ENCODE results near the gene ANKRD16. TPM values are rescaled to one million over a fixed set of nuclear protein-coding genes. Genes with fewer than 3 reads are reported as not detected.
"Not testable (repeated sequence)": the region's sequence is repeated elsewhere in the genome, so short reads cannot be mapped to it uniquely, and the experiment has no call there.

The ANKRD16 gene
- total RNA-seq, 3 donors from 2014 or later (not counting 1 experiment from before 2014, with no cell fraction given) = 2.6 to 3.1 (median 3.0) TPM

GRCh38 chr10:5829267-5829666 lies 60.4 kb downstream of the ANKRD16 start:
- H3K4me3 Mint-ChIP-seq = no peak overlapping the region
- H3K4me1 Mint-ChIP-seq = no peaks in the 10 kb centered on the region
- no peak for DNase-seq
- ATAC-seq = no peak
- H3K9me3 Mint-ChIP-seq = no peaks in the 10 kb centered on the region
- Histone ChIP-seq H3K27ac (ENCODE audit: low read length) (no peak overlapping the region), H3K4me1 (ENCODE audit: control insufficient read depth, insufficient read depth, low read length) (no peaks in the 10 kb centered on the region), H3K9me3 (ENCODE audit: control insufficient read depth, insufficient read depth, low read length) (no peaks in the 10 kb centered on the region), H3K27me3 (ENCODE audit: control insufficient read depth, insufficient read depth, low read length) (no peaks in the 10 kb centered on the region), H3K4me3 (ENCODE audit: low read length) (no peak overlapping the region), H3K36me3 (ENCODE audit: control insufficient read depth, insufficient read depth, low read length) (no peaks in the 10 kb centered on the region)
- no peaks in the 10 kb centered on the region for H3K36me3 Mint-ChIP-seq
- H3K27me3 Mint-ChIP-seq (ENCODE audit: low read depth in 2 of 2) = no peaks in the 10 kb centered on the region
- 89% methylated on average over 9 of the region's 9 CpGs for WGBS (ENCODE audit: insufficient coverage)
- intact Hi-C loops (cut with micrococcal nuclease) = no loop called here
- TF ChIP-seq, protein P1, sequence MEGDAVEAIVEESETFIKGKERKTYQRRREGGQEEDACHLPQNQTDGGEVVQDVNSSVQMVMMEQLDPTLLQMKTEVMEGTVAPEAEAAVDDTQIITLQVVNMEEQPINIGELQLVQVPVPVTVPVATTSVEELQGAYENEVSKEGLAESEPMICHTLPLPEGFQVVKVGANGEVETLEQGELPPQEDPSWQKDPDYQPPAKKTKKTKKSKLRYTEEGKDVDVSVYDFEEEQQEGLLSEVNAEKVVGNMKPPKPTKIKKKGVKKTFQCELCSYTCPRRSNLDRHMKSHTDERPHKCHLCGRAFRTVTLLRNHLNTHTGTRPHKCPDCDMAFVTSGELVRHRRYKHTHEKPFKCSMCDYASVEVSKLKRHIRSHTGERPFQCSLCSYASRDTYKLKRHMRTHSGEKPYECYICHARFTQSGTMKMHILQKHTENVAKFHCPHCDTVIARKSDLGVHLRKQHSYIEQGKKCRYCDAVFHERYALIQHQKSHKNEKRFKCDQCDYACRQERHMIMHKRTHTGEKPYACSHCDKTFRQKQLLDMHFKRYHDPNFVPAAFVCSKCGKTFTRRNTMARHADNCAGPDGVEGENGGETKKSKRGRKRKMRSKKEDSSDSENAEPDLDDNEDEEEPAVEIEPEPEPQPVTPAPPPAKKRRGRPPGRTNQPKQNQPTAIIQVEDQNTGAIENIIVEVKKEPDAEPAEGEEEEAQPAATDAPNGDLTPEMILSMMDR (IDR thresholded peaks at IDR 0.05) = no peak
- H3K27ac Mint-ChIP-seq = no peak overlapping the region

DNA sequence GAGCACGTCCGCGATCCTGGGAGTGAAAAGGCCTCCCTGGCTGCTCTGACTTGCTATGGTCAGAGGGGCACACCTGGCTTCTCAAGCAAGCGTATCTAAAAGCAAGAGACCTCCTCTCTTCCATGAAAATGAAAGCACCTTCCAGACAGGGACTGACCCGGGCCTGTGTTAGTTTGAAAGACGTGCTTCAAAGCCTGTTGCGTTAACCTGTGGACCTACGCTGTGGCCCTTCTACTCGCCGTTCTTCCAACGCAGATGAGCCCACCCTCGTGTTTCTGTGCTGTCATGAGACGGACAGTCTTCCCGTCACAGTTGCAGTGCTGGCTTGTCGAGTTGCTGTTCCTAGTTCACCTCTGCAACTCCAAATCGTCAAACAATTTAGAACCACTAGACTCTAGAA lies 61.0 kb downstream of the ANKRD16 start:
- DNase-seq = no peak
- Histone ChIP-seq H3K9me3 (ENCODE audit: control insufficient read depth, insufficient read depth, low read length) (no peaks in the 10 kb centered on the region), H3K27me3 (ENCODE audit: control insufficient read depth, insufficient read depth, low read length) (no peaks in the 10 kb centered on the region), H3K4me1 (ENCODE audit: control insufficient read depth, insufficient read depth, low read length) (no peaks in the 10 kb centered on the region), H3K27ac (ENCODE audit: low read length) (no peak overlapping the region), H3K36me3 (ENCODE audit: control insufficient read depth, insufficient read depth, low read length) (no peaks in the 10 kb centered on the region), H3K4me3 (ENCODE audit: low read length) (no peak overlapping the region)
- 94% methylated on average over 16 of the region's 16 CpGs for WGBS (ENCODE audit: insufficient coverage)
- Mint-ChIP-seq H3K27ac (no peak overlapping the region), H3K4me1 (no peaks in the 10 kb centered on the region), H3K9me3 (no peaks in the 10 kb centered on the region), H3K27me3 (ENCODE audit: low read depth in 2 of 2) (no peaks in the 10 kb centered on the region), H3K36me3 (no peaks in the 10 kb centered on the region), H3K4me3 (no peak overlapping the region)
- intact Hi-C loops (cut with micrococcal nuclease) = no loop called here
- ATAC-seq = no peak
- TF ChIP-seq, protein P1 (IDR thresholded peaks at IDR 0.05) = no peak

DNA sequence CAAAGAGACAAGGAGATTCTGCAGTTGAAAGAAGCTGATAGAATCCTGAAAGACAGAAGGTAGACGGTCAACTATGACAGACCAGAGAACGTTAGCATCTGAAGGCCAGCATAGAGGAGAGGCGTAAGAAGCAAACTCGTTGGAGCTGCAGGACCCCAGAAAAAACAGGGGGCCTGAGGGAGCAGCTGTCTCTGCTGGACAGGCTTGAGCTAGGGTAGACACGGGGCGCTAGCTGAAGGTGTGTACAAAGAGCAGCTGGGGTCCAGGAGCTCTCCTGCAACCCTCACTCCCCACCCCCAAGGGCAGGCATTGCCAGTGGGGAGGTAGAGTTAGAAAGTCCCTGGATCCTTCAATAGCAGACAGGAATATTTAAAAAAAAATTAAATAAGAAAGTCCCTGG lies 61.9 kb downstream of the ANKRD16 start:
- H3K9me3 ChIP-seq (ENCODE audit: control insufficient read depth, insufficient read depth, low read length) = no peaks in the 10 kb centered on the region
- DNase-seq (no peak), ATAC-seq (no peak)
- H3K4me1 Mint-ChIP-seq = no peaks in the 10 kb centered on the region
- no peaks in the 10 kb centered on the region for H3K36me3 ChIP-seq (ENCODE audit: control insufficient read depth, insufficient read depth, low read length)
- H3K27me3 ChIP-seq (ENCODE audit: control insufficient read depth, insufficient read depth, low read length) = no peaks in the 10 kb centered on the region
- 87% methylated on average over 4 of the region's 6 CpGs for WGBS (ENCODE audit: insufficient coverage)
- H3K4me3 ChIP-seq (ENCODE audit: low read length) = no peak overlapping the region
- H3K4me1 ChIP-seq (ENCODE audit: control insufficient read depth, insufficient read depth, low read length) = no peaks in the 10 kb centered on the region
- H3K36me3 Mint-ChIP-seq = no peaks in the 10 kb centered on the region
- TF ChIP-seq, protein P1 (IDR thresholded peaks at IDR 0.05) = no peak
- no peaks in the 10 kb centered on the region for H3K27me3 Mint-ChIP-seq (ENCODE audit: low read depth in 2 of 2)
- intact Hi-C loops (cut with micrococcal nuclease) = no loop called here
- H3K27ac Mint-ChIP-seq = no peak overlapping the region
- H3K27ac ChIP-seq (ENCODE audit: low read length) = no peak overlapping the region
- no peak overlapping the region for H3K4me3 Mint-ChIP-seq
- H3K9me3 Mint-ChIP-seq = no peaks in the 10 kb centered on the region

GRCh38 chr10:5826511-5826910 lies 63.2 kb downstream of the ANKRD16 start:
- H3K27me3 Mint-ChIP-seq (ENCODE audit: low read depth in 2 of 2); intact Hi-C loops (cut with micrococcal nuclease): not testable (repeated sequence)

More at GRCh38 chr10:5826511-5826910, 63.2 kb downstream of the ANKRD16 start:
- ATAC-seq; H3K9me3 Mint-ChIP-seq; DNase-seq; H3K27ac ChIP-seq (ENCODE audit: low read length); H3K36me3 ChIP-seq (ENCODE audit: control insufficient read depth, insufficient read depth, low read length); H3K4me3 Mint-ChIP-seq; H3K9me3 ChIP-seq (ENCODE audit: control insufficient read depth, insufficient read depth, low read length); H3K27ac Mint-ChIP-seq; H3K4me1 ChIP-seq (ENCODE audit: control insufficient read depth, insufficient read depth, low read length); H3K27me3 ChIP-seq (ENCODE audit: control insufficient read depth, insufficient read depth, low read length); H3K4me1 Mint-ChIP-seq; H3K4me3 ChIP-seq (ENCODE audit: low read length); H3K36me3 Mint-ChIP-seq: not testable (repeated sequence)
- WGBS (ENCODE audit: insufficient coverage) = 100% methylated on average over 5 of the region's 6 CpGs
